ENCODE results near the gene F13A1.

DNA sequence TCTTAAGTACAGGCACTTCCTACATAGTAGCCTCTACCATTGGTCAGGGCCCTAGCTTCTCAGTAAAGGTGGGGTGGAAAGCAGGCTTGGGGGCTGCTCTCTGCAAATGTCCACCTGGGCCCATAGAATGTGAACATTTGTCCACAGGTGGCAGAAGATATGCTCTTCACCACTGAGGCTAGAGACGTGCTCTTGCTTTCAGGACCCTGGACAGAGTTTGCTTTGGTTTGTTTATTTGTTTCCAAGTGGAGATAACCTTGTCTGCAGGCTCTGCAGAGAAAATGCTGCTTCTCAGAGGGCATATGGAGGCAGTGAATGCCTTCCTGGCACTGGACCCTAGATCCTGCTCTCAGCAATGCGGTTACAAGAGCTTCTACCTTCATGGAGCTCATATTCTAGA, 129.0 kb downstream of the F13A1 start:
- no peak for TF ChIP-seq GATA2 (IDR thresholded peaks at IDR 0.05; ENCODE audit: low read depth, low read length)
- no peak for TF ChIP-seq GATA3 (IDR thresholded peaks at IDR 0.05; ENCODE audit: low read depth, low read length)

Measured in SH-SY5Y (cell line).